ENCODE results near the gene FUT3.
"Not testable (repeated sequence)": the region's sequence is repeated elsewhere in the genome, so short reads cannot be mapped to it uniquely, and the experiment has no call there.

FUT3 gene

DNA sequence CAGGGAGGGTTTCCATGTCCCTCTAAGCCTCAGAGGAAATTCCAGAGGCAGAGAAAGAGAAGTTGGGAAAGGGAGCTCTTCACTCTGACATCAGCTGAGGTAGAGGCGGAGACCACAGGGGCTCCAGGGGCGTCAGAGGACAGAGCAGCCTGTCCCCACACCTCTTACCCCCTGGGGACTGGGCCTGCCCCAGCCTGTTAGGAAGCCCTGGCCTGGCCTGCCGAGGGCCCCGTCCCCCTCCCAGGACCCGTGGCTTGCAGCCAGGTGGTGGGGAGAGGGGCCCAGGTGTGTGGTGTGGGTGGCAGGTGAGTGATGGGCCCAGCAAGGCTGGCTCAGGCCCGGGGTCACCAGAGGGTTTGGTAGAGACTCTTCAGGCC lies 9.5 kb downstream of the FUT3 start:
- H3K4me3 ChIP-seq (ENCODE audit: low read depth, low read length); H3K9ac ChIP-seq (ENCODE audit: low read length); H3K9me3 ChIP-seq (ENCODE audit: control insufficient read depth, insufficient read depth, low read depth, low read length); H3K36me3 ChIP-seq (ENCODE audit: control insufficient read depth, insufficient read depth, low read length); H3K27me3 ChIP-seq (ENCODE audit: control insufficient read depth, insufficient read depth, low read length); H3K27ac ChIP-seq (ENCODE audit: low read depth, low read length); H3K4me1 ChIP-seq (ENCODE audit: control insufficient read depth, insufficient read depth, low read length): not testable (repeated sequence)

DNA sequence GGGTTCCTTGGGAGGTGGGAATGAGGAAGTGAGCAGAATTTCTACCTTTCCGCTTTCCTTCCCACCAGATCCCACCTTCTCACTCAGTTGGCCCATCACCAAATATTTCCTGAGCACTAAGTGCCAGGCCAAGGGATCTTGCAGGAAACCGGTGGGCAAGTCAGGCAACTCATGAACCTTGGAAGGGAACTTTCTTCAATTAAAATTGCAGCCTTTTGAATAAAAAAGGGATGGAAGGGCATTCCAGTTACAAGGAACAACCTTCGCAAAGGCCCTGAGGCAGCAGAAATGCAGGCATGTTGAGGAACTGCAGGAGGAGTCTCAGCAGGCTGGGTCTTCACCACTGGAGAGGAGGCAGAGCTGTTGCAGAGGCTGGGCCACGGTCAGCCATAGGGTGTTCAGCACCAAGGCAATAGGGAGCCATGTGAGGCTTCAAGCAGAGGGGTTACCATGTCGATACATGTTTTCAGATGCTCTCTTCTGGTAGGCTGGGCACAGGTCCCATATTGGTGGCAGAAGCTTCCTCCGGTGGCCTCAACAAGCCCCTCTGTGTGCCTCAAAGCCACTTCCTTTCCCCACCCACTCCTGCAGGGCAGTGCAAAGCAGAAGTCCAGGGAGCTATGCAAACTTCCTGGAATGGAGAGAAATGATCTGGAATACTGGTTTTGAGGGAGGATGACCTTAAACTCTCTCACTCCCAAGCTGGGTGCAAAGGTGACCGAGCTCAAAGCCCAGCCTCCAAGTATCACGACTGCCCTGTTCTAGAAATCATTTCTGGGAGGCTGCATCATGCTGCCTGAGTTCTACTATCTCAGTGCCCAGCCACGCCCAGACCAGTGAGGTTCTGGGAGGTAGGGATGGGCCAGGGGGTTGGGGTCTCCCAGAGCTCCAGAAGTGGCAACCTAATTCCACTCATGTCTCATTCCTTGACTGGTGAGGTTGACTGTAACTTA lies 11.9 kb downstream of the FUT3 start, which contains the start of gene FUT6:
Gene FUT6, minus strand, starts transcription at position 638 of the 953 bp plus-strand sequence. CDS start 7,135 bp downstream, outside the sequence.
- peaks cover 6% of the 10 kb centered on the region; the same call in 1 of the 2 replicates for H3K27me3 ChIP-seq (ENCODE audit: control insufficient read depth, insufficient read depth, low read length)

DNA sequence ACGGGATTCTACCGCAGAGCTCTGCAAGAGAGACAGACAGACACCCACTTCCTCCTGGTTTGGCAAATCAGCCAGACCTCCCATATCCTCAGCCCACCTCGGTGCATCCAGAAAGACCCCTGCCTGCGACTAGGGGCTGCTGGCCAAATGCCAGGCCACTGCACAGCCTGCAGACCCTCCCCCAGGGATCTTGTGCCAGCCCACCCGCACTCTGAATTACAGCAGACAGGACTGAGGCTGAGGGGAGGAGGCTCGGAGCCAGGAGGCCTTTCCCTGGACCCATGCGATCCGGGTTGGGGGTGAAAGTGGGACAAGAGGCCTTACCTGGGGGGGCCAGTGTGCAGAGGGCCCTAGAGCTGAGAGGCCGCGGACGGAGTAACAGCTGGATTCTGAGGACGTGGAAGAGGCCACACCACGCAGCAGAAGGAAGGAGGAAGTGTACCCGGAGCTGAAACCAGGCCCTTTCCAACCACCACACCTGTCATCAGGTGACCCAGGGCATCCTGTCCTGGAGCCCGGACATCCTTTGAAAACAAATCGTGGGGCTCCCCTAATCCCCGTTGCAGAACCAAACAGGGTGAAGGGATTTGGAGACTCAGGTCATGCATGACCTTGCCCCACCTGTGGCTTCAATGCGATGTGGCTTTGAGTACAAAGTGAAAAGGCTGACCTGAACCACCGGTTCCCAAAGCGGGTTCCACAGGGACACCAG lies 12.7 kb downstream of the FUT3 start:
- H3K9ac ChIP-seq (ENCODE audit: low read length), result no peak overlapping the region
- H3K4me1 ChIP-seq (ENCODE audit: control insufficient read depth, insufficient read depth, low read length), result no peaks in the 10 kb centered on the region
- H3K4me3 ChIP-seq (ENCODE audit: low read depth, low read length), result no peak overlapping the region
- H3K36me3 ChIP-seq (ENCODE audit: control insufficient read depth, insufficient read depth, low read length), result no peaks in the 10 kb centered on the region
- H3K27ac ChIP-seq (ENCODE audit: low read depth, low read length), result no peak overlapping the region
- H3K9me3 ChIP-seq (ENCODE audit: control insufficient read depth, insufficient read depth, low read depth, low read length), result no peaks in the 10 kb centered on the region
- H3K27me3 ChIP-seq (ENCODE audit: control insufficient read depth, insufficient read depth, low read length), result peaks cover 6% of the 10 kb centered on the region; the same call in 1 of the 2 replicates

More for the DNA sequence above, 11.9 kb downstream of the FUT3 start, which contains the start of gene FUT6:
- no peaks in the 10 kb centered on the region for H3K4me1 ChIP-seq (ENCODE audit: control insufficient read depth, insufficient read depth, low read length)
- no peaks in the 10 kb centered on the region for H3K9me3 ChIP-seq (ENCODE audit: control insufficient read depth, insufficient read depth, low read depth, low read length)
- no peak within 1 kb of the TSS for H3K27ac ChIP-seq (ENCODE audit: low read depth, low read length)
- no peak within 1 kb of the TSS for H3K9ac ChIP-seq (ENCODE audit: low read length)
- no peaks in the 10 kb centered on the region for H3K36me3 ChIP-seq (ENCODE audit: control insufficient read depth, insufficient read depth, low read length)
- no peak within 1 kb of the TSS for H3K4me3 ChIP-seq (ENCODE audit: low read depth, low read length)

DNA sequence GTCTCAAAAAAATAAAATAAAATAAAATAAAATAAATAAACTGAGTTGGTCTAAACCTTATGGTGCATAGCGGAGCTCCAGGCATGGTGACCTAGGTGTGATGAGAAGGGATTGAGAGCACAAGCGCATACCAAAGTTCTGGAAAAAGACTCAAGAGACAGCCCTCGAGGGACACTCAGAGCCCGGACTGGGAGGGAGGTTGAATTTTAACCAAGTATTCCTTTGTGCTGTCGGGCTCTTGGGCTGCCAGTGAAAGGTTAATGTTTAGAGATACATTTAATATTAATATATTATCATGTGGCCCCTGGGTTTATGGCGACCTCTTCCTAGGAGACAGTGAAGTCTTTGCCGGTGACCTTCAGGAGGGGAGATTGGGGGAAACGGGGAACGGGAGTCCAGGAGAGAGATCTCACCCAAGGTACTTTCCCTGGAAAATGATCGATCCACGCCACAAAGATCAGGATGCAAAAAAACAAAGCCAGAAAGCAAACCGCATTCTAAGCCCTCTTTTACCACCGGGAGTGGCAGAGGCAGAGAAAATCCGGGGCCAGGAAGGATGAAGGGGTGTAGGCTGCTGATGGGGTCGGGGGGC lies 13.4 kb downstream of the FUT3 start:
- Histone ChIP-seq H3K9me3 (ENCODE audit: control insufficient read depth, insufficient read depth, low read depth, low read length) (no peaks in the 10 kb centered on the region), H3K36me3 (ENCODE audit: control insufficient read depth, insufficient read depth, low read length) (no peaks in the 10 kb centered on the region), H3K9ac (ENCODE audit: low read length) (no peak overlapping the region), H3K27ac (ENCODE audit: low read depth, low read length) (no peak overlapping the region), H3K4me1 (ENCODE audit: control insufficient read depth, insufficient read depth, low read length) (no peaks in the 10 kb centered on the region), H3K4me3 (ENCODE audit: low read depth, low read length) (no peak overlapping the region), H3K27me3 (ENCODE audit: control insufficient read depth, insufficient read depth, low read length) (peaks cover 6% of the 10 kb centered on the region; the same call in 1 of the 2 replicates)

DNA sequence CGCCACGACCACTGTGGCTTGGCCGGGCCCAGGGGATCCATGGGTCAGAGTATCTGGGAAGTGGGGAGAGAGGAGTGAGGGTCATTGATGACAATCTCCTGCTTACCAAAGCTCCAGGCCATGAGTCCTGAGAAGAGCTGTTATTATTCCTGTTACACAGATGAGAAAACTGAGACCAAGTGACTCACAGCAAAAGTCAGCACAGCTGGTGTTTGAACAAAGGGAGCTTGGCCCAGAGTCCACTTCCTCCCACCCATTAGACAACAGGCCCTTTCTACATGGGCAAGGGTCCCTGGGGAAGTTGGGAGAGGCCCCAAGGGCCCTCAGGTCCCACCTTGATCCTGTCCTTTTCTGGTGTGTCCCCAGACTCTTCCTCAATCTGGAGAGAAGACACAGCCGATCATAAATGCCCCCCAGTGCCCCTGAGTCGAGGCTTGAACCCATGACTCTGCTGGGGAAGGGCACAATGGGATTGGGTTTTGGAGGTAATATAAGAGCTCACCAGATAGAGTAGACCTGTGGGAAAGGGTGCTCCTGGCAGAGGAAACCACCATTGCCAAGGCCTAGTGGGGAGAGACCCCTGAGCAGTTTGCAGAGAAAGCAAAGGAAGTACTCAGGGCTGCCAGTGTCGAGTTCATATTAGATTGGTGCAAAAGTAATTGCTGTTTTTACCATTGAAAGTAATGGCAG lies 18.6 kb downstream of the FUT3 start:
- no peaks in the 10 kb centered on the region for H3K9me3 ChIP-seq (ENCODE audit: control insufficient read depth, insufficient read depth, low read depth, low read length)
- H3K4me3 ChIP-seq (ENCODE audit: low read depth, low read length), result no peak overlapping the region
- H3K27me3 ChIP-seq (ENCODE audit: control insufficient read depth, insufficient read depth, low read length), result peaks cover 6% of the 10 kb centered on the region; the same call in 1 of the 2 replicates
- H3K27ac ChIP-seq (ENCODE audit: low read depth, low read length), result no peak overlapping the region
- H3K9ac ChIP-seq (ENCODE audit: low read length), result no peak overlapping the region
- peaks cover 5% of the 10 kb centered on the region; the same call in 1 of the 2 replicates for H3K4me1 ChIP-seq (ENCODE audit: control insufficient read depth, insufficient read depth, low read length)
- no peaks in the 10 kb centered on the region for H3K36me3 ChIP-seq (ENCODE audit: control insufficient read depth, insufficient read depth, low read length)

DNA sequence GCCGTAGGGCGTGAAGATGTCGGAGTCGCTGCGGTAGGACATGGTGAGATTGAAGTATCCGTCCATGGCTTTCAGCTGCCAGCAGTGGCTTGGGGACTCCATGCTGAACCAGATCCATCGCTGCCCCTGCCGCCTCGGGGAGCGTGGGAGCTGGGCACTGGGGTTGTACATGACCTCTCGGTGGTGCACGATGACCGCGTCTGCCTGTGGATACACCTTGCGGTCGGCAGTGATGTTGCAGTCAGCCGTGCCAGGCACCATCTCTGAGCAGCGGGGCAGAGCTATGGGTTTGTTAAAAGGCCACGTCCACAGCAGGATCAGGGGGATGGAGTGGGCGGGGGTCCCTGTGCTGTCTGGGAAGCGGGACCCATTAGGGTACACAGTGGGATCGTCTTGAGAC lies 19.2 kb downstream of the FUT3 start:
- Histone ChIP-seq H3K27ac (ENCODE audit: low read depth, low read length) (no peak overlapping the region), H3K9me3 (ENCODE audit: control insufficient read depth, insufficient read depth, low read depth, low read length) (no peaks in the 10 kb centered on the region), H3K9ac (ENCODE audit: low read length) (no peak overlapping the region), H3K36me3 (ENCODE audit: control insufficient read depth, insufficient read depth, low read length) (no peaks in the 10 kb centered on the region), H3K4me3 (ENCODE audit: low read depth, low read length) (no peak overlapping the region), H3K4me1 (ENCODE audit: control insufficient read depth, insufficient read depth, low read length) (peaks cover 5% of the 10 kb centered on the region; the same call in 1 of the 2 replicates), H3K27me3 (ENCODE audit: control insufficient read depth, insufficient read depth, low read length) (peaks cover 6% of the 10 kb centered on the region; the same call in 1 of the 2 replicates)

DNA sequence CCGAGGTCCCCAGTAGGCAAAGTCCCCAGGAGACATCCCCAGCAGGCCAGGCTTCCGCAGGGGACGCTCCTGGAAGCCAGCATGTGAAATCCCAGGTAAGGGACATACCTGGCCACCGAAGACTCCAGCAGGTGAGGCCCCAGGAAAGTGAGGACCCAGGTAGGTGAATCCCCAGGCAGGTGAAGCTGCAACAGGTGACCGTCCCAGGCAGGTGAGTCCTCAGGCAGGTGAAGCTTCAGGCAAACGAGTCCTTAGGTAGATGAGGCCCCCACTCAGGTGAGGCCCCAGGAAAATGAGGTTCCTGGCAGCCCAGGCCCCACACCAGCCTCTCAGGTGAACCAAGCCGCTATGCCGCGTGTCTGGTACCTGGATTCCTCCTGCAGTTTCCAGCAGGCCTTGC lies 20.1 kb downstream of the FUT3 start:
- no peaks in the 10 kb centered on the region for H3K9me3 ChIP-seq (ENCODE audit: control insufficient read depth, insufficient read depth, low read depth, low read length)
- peaks cover 11% of the 10 kb centered on the region; the same call in 1 of the 2 replicates for H3K4me1 ChIP-seq (ENCODE audit: control insufficient read depth, insufficient read depth, low read length)
- no peaks in the 10 kb centered on the region for H3K36me3 ChIP-seq (ENCODE audit: control insufficient read depth, insufficient read depth, low read length)
- peaks cover 6% of the 10 kb centered on the region; the same call in 1 of the 2 replicates for H3K27me3 ChIP-seq (ENCODE audit: control insufficient read depth, insufficient read depth, low read length)
- no peak overlapping the region for H3K4me3 ChIP-seq (ENCODE audit: low read depth, low read length)
- H3K27ac ChIP-seq (ENCODE audit: low read depth, low read length), result no peak overlapping the region
- no peak overlapping the region for H3K9ac ChIP-seq (ENCODE audit: low read length)

DNA sequence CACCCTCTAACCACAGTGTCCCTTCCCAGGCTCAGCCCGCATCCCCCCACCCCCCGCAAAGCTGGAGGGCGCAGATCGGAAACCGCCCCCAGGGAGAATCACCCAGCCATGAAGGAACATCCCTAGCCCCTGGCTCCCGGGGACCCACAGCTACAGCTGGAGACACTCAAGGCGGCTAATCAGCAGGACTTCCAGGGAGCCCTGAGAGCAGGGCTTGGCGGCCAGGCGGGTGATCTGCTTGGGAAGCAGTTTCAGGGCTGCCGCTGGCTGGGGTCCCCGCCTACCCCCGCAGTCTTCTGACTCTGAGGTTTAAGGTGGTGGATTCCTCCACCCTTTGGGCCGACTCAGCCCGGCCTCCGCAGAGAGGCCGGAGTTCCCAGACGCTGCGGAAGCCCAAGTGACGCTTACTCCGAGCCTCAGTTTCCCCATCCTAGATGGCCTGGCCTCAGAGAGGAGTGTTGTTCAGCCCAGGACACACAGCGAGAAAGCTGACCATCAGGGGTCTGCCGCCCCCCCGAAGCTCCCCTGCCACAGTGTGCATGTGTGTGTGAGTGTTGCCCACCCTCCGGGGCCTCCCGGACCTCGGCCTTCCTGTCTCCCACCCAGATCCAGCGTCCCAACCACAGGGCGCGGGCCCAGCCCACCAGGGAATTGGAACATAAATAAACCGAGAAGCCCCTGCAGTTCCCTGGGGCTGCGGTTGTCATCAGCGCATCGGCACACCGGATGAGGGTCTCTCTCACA lies 21.5 kb downstream of the FUT3 start:
- no peaks in the 10 kb centered on the region for H3K36me3 ChIP-seq (ENCODE audit: control insufficient read depth, insufficient read depth, low read length)
- peaks cover 11% of the 10 kb centered on the region; the same call in 1 of the 2 replicates for H3K4me1 ChIP-seq (ENCODE audit: control insufficient read depth, insufficient read depth, low read length)
- H3K27me3 ChIP-seq (ENCODE audit: control insufficient read depth, insufficient read depth, low read length), result peaks cover under 1% of the 10 kb centered on the region; the same call in 1 of the 2 replicates
- peak overlapping the region; percentile 88 for H3K4me3 ChIP-seq (ENCODE audit: low read depth, low read length)
- H3K27ac ChIP-seq (ENCODE audit: low read depth, low read length), result no peak overlapping the region
- no peaks in the 10 kb centered on the region for H3K9me3 ChIP-seq (ENCODE audit: control insufficient read depth, insufficient read depth, low read depth, low read length)
- H3K9ac ChIP-seq (ENCODE audit: low read length), result no peak overlapping the region

DNA sequence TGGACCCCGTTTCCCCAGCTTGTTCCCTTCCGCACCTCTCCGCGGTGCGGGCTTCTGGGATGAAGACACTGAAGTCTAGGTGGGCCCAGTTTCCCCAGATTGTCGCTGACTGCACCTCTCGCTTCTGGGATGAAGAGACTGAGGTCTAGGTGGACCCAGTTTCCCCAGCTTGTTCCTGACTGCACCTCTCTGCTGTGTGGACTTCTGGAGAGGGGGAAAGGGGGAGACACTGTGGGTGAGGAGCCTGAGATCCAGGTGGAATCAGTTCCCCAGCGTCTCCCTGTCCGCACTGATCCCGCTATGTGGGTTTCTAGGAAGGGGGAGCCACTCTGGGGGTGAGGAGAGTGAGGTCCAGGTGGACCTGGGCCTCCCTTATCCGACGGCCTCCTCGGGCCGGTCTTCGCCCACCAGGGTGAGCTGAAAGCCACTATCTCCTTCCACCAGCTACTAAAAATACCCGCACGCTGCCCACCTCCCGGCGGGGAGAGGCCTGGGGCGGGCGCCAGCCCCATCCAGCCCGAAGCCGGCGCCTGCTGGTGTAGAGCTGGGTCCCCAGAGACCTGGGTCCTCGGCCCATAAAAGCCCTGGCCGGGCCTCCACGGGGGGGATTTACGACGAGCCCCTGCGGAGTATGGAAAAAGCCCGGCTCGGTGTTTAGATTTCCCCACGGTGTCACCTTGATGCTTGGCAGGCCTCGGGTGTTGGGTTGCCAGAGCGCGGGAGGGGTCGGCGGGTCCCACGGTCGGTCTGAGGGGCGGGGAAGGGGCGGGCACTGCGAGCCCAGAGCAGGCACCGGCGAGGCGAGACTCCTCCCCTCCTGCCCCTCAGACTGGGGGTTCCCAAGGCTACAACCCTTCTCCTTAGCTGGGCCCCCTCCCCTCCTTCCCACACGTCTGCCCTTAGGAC lies 22.3 kb downstream of the FUT3 start:
- H3K9ac ChIP-seq (ENCODE audit: low read length), result peak overlapping the region; percentile 96
- H3K4me3 ChIP-seq (ENCODE audit: low read depth, low read length), result peak overlapping the region; percentile 88
- no peaks in the 10 kb centered on the region for H3K9me3 ChIP-seq (ENCODE audit: control insufficient read depth, insufficient read depth, low read depth, low read length)
- peaks cover 11% of the 10 kb centered on the region; the same call in 1 of the 2 replicates for H3K4me1 ChIP-seq (ENCODE audit: control insufficient read depth, insufficient read depth, low read length)
- peak overlapping the region; percentile 90 for H3K27ac ChIP-seq (ENCODE audit: low read depth, low read length)
- H3K36me3 ChIP-seq (ENCODE audit: control insufficient read depth, insufficient read depth, low read length), result no peaks in the 10 kb centered on the region
- H3K27me3 ChIP-seq (ENCODE audit: control insufficient read depth, insufficient read depth, low read length), result no peaks in the 10 kb centered on the region; the same call in 1 of the 2 replicates
